H1 (cell line): ENCODE measurements around the gene TCFL5. TPM values are rescaled to one million over a fixed set of nuclear protein-coding genes. Genes with fewer than 3 reads are reported as not detected.
A peak's percentile ranks its signal among the peaks of the same experiment; 100 is the strongest.

Experiments used
- ASH2L ChIP-seq: fragments of 200-600, 300-600 bp; sonication (generic); IDR thresholded peaks from one replicate; pipeline ENCODE4 v1.7.1; 2017; ENCODE audit warnings: low read length
- GTF2F1 ChIP-seq: IDR thresholded peaks from 2 replicates; pipeline ENCODE4 v1.6.1; 2012; ENCODE audit warnings: low read depth, low read length, improper control_type of control experiment, borderline replicate concordance
- HDAC6 ChIP-seq: IDR thresholded peaks from one replicate; pipeline ENCODE4 v1.7.1; 2012; ENCODE audit warnings: low read depth, mild to moderate bottlenecking, inconsistent platforms, low read length, moderate library complexity
- NANOG ChIP-seq: IDR thresholded peaks from 2 replicates; pipeline ENCODE4 v1.6.1; 2011; ENCODE audit warnings: low read length, low read depth, mild to moderate bottlenecking, inconsistent platforms; ENCODE audit not compliant: insufficient read depth, poor library complexity, severe bottlenecking
- NRF1 ChIP-seq: IDR thresholded peaks from 2 replicates; pipeline ENCODE4 v1.6.1; 2011; ENCODE audit warnings: mild to moderate bottlenecking, low read depth, low read length, improper control_type of control experiment
- SAP30 ChIP-seq: fragments of 300-600 bp; sonication (generic); IDR thresholded peaks from 2 replicates; pipeline ENCODE4 v1.7.1; 2012; ENCODE audit warnings: low read length, moderate library complexity, mild to moderate bottlenecking, inconsistent platforms; ENCODE audit not compliant: insufficient read depth, insufficient replicate concordance
- YY1 ChIP-seq: IDR thresholded peaks from 2 replicates; pipeline ENCODE4 v1.6.1; 2011; ENCODE audit warnings: low read depth, mild to moderate bottlenecking, low read length
- polyA plus RNA-seq, 7 experiments: library from polyadenylated mRNA; depleted of rRNA in 3 of 7; stranded (reverse) in 5 of 7; unstranded in 2 of 7; fragments of >200 nt in 5 of 7; fragments of 200-250 nt in 2 of 7; gene quantifications; 1 replicate in 5 of 7; 2 replicates in 1 of 7; 4 replicates in 1 of 7; pipeline versions ENCODE4 v1.2.1 to v1.2.3, GENCODE V29; 2011 to 2013; ENCODE audit warnings: missing spikeins in 2 of 7, mixed read lengths in 2 of 7
- total RNA-seq: library from RNA; stranded (reverse); fragmentation: NEBNext Ultra II Directional; extraction: Animal tissue kit (Norgen Biotek cat#: 25700); gene quantifications from 2 replicates; pipeline ENCODE4 v1.2.1, GENCODE V29; 2021
- TF ChIP-seq, protein P1 (sequence below): IDR thresholded peaks from 2 replicates; pipeline ENCODE4 v1.6.1; 2012; ENCODE audit warnings: inconsistent platforms
- TF ChIP-seq, protein P2 (sequence below): IDR thresholded peaks from 2 replicates; pipeline ENCODE4 v1.6.1; 2011; ENCODE audit warnings: low read length, improper control_type of control experiment
- TF ChIP-seq, protein P3 (sequence below): IDR thresholded peaks from 2 replicates; pipeline ENCODE4 v1.6.1; 2012; ENCODE audit warnings: inconsistent platforms

Gene TCFL5
- total and polyA plus RNA-seq, 2 of the 8 experiments (the other 6 are each of a cell fraction or from before 2014, with no cell fraction given), result 6.2 to 15.0 TPM

DNA sequence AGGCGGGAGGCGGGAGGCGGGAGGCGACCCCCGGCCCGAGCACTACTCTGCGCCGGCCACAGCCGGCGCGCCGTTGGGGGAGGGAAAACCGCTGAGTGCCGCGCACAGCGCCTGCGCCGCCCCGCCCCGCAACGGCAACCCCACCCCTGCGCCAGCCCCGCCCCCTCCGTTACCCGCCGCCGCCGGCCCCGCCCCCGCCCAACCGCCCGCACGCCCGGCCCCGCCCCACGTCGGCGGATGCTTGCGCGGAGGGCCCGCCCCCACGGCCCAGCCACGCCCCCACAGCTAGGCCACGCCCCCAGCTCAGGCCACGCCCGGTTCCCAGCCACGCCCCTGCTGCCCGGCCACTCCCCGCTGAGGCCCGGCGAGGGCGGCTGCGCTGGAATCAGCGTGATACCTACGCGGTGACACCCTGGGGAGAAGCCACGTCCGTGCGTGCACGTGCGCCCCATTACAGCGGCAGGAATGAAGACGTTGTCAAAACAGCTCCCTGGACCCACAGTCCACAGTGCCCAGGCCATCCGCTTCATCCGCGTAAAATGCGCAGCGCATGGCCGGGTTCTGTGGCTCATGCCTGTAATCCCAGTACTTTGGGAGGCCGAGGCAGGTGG lies at the start of gene TCFL5 (continued):
- TF ChIP-seq GTF2F1 (no peak), ASH2L (peak; percentile 16), NANOG (peak; percentile 1), YY1 (no peak), NRF1 (peak; percentile 39), SAP30 (no peak), HDAC6 (no peak)
- TF ChIP-seq, protein P1, sequence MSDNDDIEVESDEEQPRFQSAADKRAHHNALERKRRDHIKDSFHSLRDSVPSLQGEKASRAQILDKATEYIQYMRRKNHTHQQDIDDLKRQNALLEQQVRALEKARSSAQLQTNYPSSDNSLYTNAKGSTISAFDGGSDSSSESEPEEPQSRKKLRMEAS, result peak; percentile 87
- TF ChIP-seq, protein P2, sequence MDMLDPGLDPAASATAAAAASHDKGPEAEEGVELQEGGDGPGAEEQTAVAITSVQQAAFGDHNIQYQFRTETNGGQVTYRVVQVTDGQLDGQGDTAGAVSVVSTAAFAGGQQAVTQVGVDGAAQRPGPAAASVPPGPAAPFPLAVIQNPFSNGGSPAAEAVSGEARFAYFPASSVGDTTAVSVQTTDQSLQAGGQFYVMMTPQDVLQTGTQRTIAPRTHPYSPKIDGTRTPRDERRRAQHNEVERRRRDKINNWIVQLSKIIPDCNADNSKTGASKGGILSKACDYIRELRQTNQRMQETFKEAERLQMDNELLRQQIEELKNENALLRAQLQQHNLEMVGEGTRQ, result no peak
- TF ChIP-seq, protein P3, sequence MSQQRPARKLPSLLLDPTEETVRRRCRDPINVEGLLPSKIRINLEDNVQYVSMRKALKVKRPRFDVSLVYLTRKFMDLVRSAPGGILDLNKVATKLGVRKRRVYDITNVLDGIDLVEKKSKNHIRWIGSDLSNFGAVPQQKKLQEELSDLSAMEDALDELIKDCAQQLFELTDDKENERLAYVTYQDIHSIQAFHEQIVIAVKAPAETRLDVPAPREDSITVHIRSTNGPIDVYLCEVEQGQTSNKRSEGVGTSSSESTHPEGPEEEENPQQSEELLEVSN, result peak; percentile 74
